Kasumi-1 (cell line): ENCODE results near the gene ADAM10.
"Not testable (repeated sequence)": the region's sequence is repeated elsewhere in the genome, so short reads cannot be mapped to it uniquely, and the experiment has no call there.

Experiments
- DNase-seq, 2 experiments: peaks; one replicate each; lab custom pipeline; 2025; lab: John Stamatoyannopoulos, UW

The ADAM10 gene

DNA sequence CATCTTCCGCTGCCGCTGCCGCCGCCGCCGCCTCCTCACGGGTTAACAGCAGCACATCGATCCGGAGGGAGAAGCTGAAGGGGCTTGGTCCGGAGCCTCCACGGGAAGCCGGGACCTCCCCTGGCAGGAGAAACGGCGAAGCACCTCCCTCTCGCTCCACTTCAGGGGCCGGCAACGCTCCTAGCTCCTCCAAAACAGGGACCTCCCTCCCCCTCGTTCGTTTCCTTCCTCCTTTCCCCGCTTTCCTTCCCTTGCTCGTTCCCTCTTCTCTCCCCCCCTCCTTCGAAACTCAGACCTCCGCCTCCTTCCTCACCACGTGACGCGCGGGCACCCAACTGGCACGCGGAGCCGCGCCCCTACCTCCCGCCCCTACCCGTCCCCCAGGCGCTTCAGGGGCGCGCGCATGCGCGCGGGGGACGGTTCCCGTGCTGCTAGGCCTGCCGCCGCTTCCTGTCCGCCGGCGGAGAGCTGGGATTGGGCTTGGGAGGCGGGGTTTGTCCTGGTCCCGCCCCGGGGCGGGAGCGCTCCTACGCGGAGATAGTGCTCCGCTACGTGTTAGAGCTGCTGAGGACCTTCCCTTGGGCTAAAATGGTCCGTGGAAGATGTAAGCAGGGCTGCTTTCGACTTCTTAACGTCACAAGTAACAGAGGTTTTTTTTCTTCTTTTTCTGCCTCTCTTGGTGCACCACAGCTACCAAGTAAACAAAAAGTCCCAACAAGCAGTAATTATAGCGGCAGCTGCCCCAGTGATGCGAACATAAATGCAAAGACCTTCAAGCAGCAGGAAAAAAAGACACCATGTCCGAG, at the start of gene ADAM10:
ADAM10 (minus strand) TSS at position 176 of the 806 bp plus-strand sequence; CDS start at position 3, 173 bp downstream.
- DNase-seq, result peak; percentile 99

DNA sequence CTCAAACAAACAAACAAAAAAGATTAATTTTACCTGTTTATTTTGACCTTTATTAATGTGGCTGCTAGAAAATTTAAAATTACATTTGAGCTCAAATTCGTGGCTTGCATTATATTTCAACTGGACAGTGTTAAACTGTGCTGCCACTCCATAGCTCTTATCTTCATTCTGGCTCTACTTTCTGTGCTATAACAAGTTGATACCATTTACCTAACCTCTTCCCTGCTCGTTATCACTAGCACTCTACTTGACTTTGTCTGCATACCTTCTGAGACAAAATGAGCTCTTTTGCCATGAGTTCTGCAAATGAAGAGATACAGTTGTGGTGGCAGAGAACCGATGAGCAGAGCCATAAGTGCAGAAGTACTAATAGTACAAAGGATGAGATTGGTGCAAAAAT, 48.0 kb upstream of the ADAM10 start:
- DNase-seq, result no peak

DNA sequence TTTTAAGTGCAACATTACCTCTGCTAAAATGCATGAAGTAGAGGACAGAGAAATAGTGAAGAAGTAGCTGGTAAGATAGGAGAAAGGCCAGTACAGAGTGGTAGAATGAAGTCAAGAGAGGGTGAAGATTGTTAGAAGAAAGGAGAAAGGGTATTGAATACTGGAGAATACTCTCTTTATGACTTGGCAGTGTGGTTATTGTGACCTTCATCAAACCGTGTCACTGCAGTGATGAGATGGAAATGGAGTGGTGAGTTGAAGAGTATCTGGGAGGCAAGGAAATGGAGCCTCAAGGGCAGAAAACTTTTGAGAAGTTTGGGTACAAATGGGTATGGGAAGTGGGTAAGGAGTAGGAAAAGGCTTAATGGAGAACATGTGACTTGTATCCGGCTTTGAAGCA, 46.3 kb upstream of the ADAM10 start:
- no peak for DNase-seq

- no peak for DNase-seq
These were observed 44.4 kb upstream of the ADAM10 start for GRCh38 chr15:58793862-58794261.

DNA sequence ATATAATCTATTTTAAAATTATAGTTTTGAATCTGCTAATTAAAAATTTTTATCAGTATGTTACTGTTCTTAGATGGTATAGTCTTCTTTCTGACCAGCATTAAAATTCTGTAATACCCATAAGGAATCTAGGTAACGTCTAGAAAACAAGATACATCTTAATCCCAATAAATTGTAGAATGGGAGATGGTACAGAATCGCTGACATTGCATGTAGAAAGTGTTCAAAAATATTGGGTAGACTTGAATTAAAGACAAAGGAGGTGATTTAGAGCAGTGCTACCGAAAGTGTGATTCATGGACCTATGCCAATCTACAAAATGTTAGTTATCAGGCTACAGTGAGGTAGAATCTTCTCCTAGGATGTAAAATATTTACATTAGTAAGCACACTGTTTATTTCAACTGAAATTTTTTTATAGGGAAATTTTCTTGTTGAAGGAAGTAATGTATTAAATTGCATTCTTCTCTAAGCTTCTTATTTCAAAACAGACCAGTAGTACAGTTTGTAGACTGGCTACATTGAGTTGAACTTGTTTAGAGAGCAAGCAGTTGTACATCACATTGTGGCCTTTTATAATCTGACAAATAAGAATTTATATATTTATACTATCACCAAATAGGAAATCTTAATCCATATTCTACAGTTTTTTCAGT, 38.7 kb upstream of the ADAM10 start:
- DNase-seq, result no peak

GRCh38 chr15:58785355-58785754, 35.8 kb upstream of the ADAM10 start:
- DNase-seq, result no peak

GRCh38 chr15:58779554-58779953, 30.0 kb upstream of the ADAM10 start:
- no peak for DNase-seq

- no peak for DNase-seq
These were observed 27.6 kb upstream of the ADAM10 start for GRCh38 chr15:58777107-58777506.

GRCh38 chr15:58775402-58775801, 25.9 kb upstream of the ADAM10 start:
- DNase-seq, result no peak

- no peak for DNase-seq
These were observed 23.5 kb upstream of the ADAM10 start for GRCh38 chr15:58773024-58773423.

DNA sequence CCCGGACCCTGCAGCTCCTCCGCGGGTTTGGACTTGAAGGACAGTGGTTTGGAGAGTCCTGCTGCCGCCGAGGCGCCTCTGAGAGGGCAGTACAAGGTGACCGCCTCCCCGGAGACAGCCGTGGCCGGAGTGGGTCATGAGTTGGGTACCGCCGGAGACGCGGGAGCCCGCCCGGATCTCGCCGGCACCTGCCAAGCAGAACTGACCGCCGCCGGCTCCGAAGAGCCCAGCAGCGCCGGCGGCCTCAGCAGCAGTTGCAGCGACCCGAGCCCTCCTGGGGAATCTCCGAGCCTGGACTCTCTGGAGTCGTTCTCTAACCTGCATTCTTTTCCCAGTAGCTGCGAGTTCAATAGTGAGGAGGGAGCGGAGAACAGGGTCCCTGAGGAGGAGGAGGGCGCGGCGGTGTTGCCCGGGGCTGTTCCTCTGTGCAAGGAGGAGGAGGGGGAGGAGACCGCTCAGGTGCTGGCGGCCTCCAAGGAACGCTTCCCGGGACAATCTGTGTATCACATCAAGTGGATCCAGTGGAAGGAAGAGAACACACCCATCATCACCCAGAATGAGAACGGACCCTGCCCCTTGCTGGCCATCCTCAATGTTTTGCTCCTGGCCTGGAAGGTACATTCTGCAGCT, 22.2 kb upstream of the ADAM10 start:
- peak; percentile 11 to 26 for DNase-seq

- peak; percentile 97 to 98 for DNase-seq
These were observed 21.5 kb upstream of the ADAM10 start, which contains the start of gene MINDY2 for GRCh38 chr15:58770857-58771620. MINDY2 (plus strand) TSS chr15:58771302; CDS start chr15:58771396, 94 bp downstream.

GRCh38 chr15:58770519-58770856, 21.0 kb upstream of the ADAM10 start:
- DNase-seq, result peak in 1 of 2 experiments; percentile 77

GRCh38 chr15:58768601-58769004, 19.1 kb upstream of the ADAM10 start:
- not testable (repeated sequence) for DNase-seq

GRCh38 chr15:58766290-58766689, 16.8 kb upstream of the ADAM10 start:
- no peak for DNase-seq

DNA sequence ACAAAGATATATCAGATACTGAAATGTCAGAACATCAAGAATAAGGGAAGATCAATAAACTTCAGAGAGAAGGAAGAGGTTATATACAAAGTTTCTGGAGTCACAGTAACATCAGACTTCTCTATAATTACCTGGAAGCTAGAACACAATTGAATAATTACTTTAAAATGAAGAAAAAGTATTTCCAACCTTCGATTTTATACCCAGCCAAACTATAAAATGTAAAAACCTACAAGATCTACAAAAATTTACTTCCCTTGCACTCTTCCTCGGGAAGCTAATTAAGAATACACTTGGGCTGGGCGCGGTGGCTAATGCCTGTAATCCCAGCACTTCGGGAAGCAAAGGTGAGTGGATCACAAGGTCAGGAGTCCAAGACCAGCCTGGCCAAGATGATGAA, 15.0 kb upstream of the ADAM10 start:
- no peak for DNase-seq

DNA sequence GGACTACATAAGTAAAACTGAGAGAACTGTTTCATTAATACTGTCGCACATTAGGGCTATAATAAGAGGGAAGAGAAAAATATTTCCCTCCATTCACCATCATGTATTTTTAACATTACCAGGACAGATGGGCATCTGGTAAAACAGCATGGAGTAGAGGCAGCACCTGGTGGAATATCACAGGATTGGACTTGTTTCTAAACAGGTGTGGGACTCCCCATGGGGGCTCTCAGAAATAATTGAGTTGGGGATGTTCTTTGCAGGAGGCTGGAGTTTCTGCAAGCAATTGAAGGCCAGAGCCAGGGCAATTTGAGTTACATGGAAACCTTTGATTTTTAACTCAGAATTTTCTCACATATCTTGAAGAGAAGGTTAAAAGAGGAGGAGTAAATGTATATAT, 13.2 kb upstream of the ADAM10 start:
- DNase-seq, result no peak

DNA sequence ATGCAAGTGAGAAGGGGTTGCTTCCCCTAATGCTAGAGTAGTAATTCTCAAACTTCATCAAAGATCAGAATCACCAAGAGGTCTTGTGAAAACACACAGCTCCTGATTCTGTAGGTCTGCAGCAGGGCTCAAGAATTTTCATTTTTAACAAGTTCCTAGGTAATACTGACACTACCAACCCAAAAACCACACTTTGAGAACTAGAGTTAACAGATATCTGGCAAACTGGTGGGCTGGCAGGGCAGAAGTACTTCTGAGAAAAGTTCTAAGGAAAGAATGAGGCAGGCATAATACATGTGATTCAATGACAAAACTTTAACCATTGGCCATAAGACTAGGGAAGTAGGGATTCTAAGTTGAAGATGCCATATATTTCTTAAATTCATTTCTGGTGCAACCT, 12.8 kb upstream of the ADAM10 start:
- no peak for DNase-seq

GRCh38 chr15:58761010-58761388, 11.5 kb upstream of the ADAM10 start:
- DNase-seq, result peak in 1 of 2 experiments; percentile 36

- peak; percentile 66 for DNase-seq
These were observed 11.0 kb upstream of the ADAM10 start for GRCh38 chr15:58760385-58761009.

DNA sequence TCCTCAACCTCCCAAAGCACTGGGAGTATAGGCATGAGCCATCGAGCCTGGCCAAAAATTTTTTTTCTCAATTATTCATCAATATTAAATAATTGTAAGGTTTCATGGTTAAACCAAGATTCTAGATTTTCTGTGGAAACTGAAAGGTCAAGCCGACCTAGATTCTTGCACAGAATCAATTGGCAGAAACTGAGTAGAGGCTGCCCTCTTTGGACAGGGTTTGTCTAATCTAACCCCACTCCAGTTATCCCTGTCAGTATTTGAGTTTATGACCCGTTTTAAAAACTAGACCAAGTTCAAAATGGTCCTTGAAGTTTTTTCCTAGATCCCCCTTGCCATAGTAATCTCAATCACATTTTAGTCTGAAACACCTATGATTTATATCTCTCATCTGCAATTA, 8.6 kb upstream of the ADAM10 start:
- DNase-seq, result no peak

- no peak for DNase-seq
These were observed 6.4 kb upstream of the ADAM10 start for GRCh38 chr15:58755956-58756355.
